K562 (cell line): Measurements from ENCODE around the gene ELAC1.

ENCODE experiments used
- CTCF ChIP-seq, 3 experiments: IDR thresholded peaks in 2 of 3; conservative IDR thresholded peaks in 1 of 3; 2 replicates each; pipeline ENCODE4 v1.5.1; 2011 to 2012; ENCODE audit warnings: low read length in 3 of 3, mild to moderate bottlenecking in 3 of 3, control low read depth in 2 of 3, improper control_type of control experiment in 1 of 3, inconsistent platforms in 1 of 3, low read depth in 1 of 3, mixed read lengths in 1 of 3, moderate library complexity in 1 of 3; ENCODE audit not compliant: insufficient read depth in 2 of 3
- JUND ChIP-seq, 2 experiments: IDR thresholded peaks; 2 replicates in 1 of 2; 3 replicates in 1 of 2; pipeline ENCODE4 v1.6.1; 2011; ENCODE audit warnings: borderline replicate concordance in 2 of 2, low read depth in 2 of 2, low read length in 2 of 2, improper control_type of control experiment in 1 of 2, missing biosample characterization in 1 of 2, missing genetic modification characterization in 1 of 2, missing genetic modification reagents in 1 of 2
- MAX ChIP-seq: sonication (generic); formaldehyde crosslinking; IDR thresholded peaks from 2 replicates; pipeline ENCODE4 v1.9.0; 2022; ENCODE audit warnings: mild to moderate bottlenecking, missing genetic modification reagents
- MTA2 ChIP-seq: fragments of 450-650 bp; IDR thresholded peaks from 2 replicates; pipeline ENCODE4 v1.6.1; 2016; ENCODE audit warnings: low read depth
- NR3C1 ChIP-seq: sonication (generic); formaldehyde crosslinking; IDR thresholded peaks from 2 replicates; pipeline ENCODE4 v1.8.1; 2022; ENCODE audit warnings: missing genetic modification reagents
- SP2 ChIP-seq: IDR thresholded peaks from 2 replicates; pipeline ENCODE4 v1.6.1; 2011; ENCODE audit warnings: mild to moderate bottlenecking, low read depth, low read length, moderate library complexity; ENCODE audit not compliant: poor library complexity, severe bottlenecking; ENCODE audit errors: extremely low read depth
- TAF1 ChIP-seq: IDR thresholded peaks from 2 replicates; pipeline ENCODE4 v1.6.1; 2011; ENCODE audit warnings: mild to moderate bottlenecking, low read length, moderate library complexity; ENCODE audit not compliant: insufficient read depth, control insufficient read depth, severe bottlenecking; ENCODE audit errors: extremely low read depth
- TAF7 ChIP-seq: fragments of 450-650 bp; IDR thresholded peaks from 2 replicates; pipeline ENCODE4 v1.6.1; 2016; ENCODE audit warnings: missing genetic modification characterization, missing compliant biosample characterization
- ZZZ3 ChIP-seq: fragments of 450-650 bp; IDR thresholded peaks from 2 replicates; pipeline ENCODE4 v1.6.1; 2016; ENCODE audit warnings: antibody characterized with exemption, mild to moderate bottlenecking, moderate library complexity

GRCh38 chr18:50967714-50968661, at the start of gene ELAC1:
- no peak for TF ChIP-seq MAX (CRISPR knock-in tag)
- TF ChIP-seq TAF1, result peak; percentile 89
- TF ChIP-seq NR3C1, result no peak
- TF ChIP-seq ZZZ3, result no peak
- TF ChIP-seq SP2, result peak; percentile 93
- 0 out of 2 replicates have a peak, but pooled peaks have one; percentile 22 for TF ChIP-seq JUND (IDR thresholded peaks at IDR 0.05; ENCODE audit: borderline replicate concordance, low read depth, low read length)
- TF ChIP-seq JUND (tag; IDR thresholded peaks at IDR 0.05; ENCODE audit: borderline replicate concordance, low read depth, low read length), result no peak
- no peak for TF ChIP-seq CTCF (IDR thresholded peaks at IDR 0.05 in 2 of 3, conservative IDR thresholded peaks at IDR 0.05 in 1 of 3; ENCODE audit: insufficient read depth in 2 of 3, low read depth in 1 of 3, low read length in 3 of 3)
- no peak for TF ChIP-seq MTA2
- no peak for TF ChIP-seq TAF7 (tag)
